SK-N-MC (cell line): ENCODE results near the gene S1PR5.

Experiments used
- EZH2 ChIP-seq: fragments of 200-600 bp; sonication (generic); IDR thresholded peaks from one replicate; pipeline ENCODE4 v1.6.1; 2017; ENCODE audit warnings: antibody characterized with exemption
- POLR2AphosphoS5 ChIP-seq: IDR thresholded peaks from 2 replicates; pipeline ENCODE4 v1.6.1; 2012; ENCODE audit warnings: mild to moderate bottlenecking, low read depth, low read length, borderline replicate concordance

- TF ChIP-seq POLR2AphosphoS5 (peak; percentile 96), EZH2 (no peak)
These were observed 48.5 kb upstream of the S1PR5 start, which contains the start of gene KRI1 for GRCh38 chr19:10565567-10566407.
